HepG2 (cell line): ENCODE data around the gene KAT7.

ENCODE experiments used
- ATF2 ChIP-seq: sonication (generic); formaldehyde crosslinking; IDR thresholded peaks from 2 replicates; pipeline ENCODE4 v1.4.0; 2020; ENCODE audit warnings: missing genetic modification reagents
- BRCA1 ChIP-seq: sonication (generic); formaldehyde crosslinking; IDR thresholded peaks from 2 replicates; pipeline ENCODE4 v1.4.0; 2020; ENCODE audit warnings: missing genetic modification reagents
- KAT8 ChIP-seq: IDR thresholded peaks from 2 replicates; pipeline ENCODE4 v1.6.1; 2016; ENCODE audit warnings: missing genetic modification reagents, missing compliant biosample characterization
- NCOR1 ChIP-seq: fragments of 200-600 bp; sonication (generic); IDR thresholded peaks from 2 replicates; pipeline ENCODE4 v1.7.0; 2017; ENCODE audit warnings: antibody characterized with exemption, low read length, borderline replicate concordance
- NRL ChIP-seq: sonication (generic); formaldehyde crosslinking; IDR thresholded peaks from 2 replicates; pipeline ENCODE4 v1.5.0; 2020; ENCODE audit warnings: missing genetic modification reagents, mild to moderate bottlenecking, moderate library complexity, borderline replicate concordance
- POLR2A ChIP-seq, 2 experiments: IDR thresholded peaks; 2 replicates each; pipeline ENCODE4 v1.6.1; 2011; ENCODE audit warnings: low read depth in 2 of 2, low read length in 2 of 2, mild to moderate bottlenecking in 1 of 2, moderate library complexity in 1 of 2; ENCODE audit not compliant: insufficient read depth in 1 of 2
- RAD21 ChIP-seq: fragments of 450-650 bp; formaldehyde crosslinking; IDR thresholded peaks from 2 replicates; pipeline ENCODE4 v1.5.0; 2020; ENCODE audit warnings: mild to moderate bottlenecking
- THRA ChIP-seq: sonication (generic); formaldehyde crosslinking; IDR thresholded peaks from 2 replicates; pipeline ENCODE4 v1.4.0; 2020; ENCODE audit warnings: missing genetic modification reagents, borderline replicate concordance
- ZNF124 ChIP-seq: sonication (generic); formaldehyde crosslinking; IDR thresholded peaks from 2 replicates; pipeline ENCODE4 v1.4.0; 2020; ENCODE audit warnings: missing genetic modification reagents
- TF ChIP-seq, protein P1 (sequence below): sonication (generic); formaldehyde crosslinking; IDR thresholded peaks from 2 replicates; pipeline ENCODE4 v1.5.1; 2020; ENCODE audit warnings: mild to moderate bottlenecking, missing genetic modification reagents, moderate library complexity
- TF ChIP-seq, protein P2 (sequence below): sonication (generic); formaldehyde crosslinking; IDR thresholded peaks from 2 replicates; pipeline ENCODE4 v1.4.0; 2020; ENCODE audit warnings: missing genetic modification reagents
- TF ChIP-seq, protein P3 (sequence below): sonication (generic); formaldehyde crosslinking; IDR thresholded peaks from 2 replicates; pipeline ENCODE4 v1.5.0; 2020; ENCODE audit warnings: mild to moderate bottlenecking, missing genetic modification reagents, moderate library complexity

DNA sequence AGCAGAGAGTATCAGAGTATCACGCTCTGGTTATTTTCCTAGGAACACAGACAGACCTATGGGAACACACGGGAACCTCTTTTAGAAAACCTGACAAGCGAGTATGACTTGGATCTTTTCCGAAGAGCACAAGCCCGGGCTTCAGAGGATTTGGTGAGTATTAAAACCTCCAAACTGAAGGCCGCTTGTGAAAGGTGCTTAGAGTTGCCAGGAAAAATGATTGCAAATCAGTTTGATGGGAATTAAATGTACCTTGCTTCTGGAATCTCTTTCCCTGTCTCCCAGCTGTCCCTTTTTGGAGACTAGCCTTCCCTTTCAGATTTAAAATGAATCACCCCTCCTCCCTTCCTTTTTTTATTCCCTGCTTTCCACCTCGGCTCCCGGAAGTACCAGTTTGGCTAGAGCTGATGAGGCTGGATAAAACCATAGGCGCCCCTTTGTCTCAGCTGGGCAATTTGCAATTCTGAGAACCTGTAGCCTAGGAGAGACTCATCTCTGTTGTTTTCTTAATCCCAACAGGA, 27.3 kb downstream of the KAT7 start:
- TF ChIP-seq RAD21 (CRISPR knock-in tag) = no peak
- TF ChIP-seq BRCA1 (CRISPR knock-in tag) = no peak
- TF ChIP-seq, protein P1, sequence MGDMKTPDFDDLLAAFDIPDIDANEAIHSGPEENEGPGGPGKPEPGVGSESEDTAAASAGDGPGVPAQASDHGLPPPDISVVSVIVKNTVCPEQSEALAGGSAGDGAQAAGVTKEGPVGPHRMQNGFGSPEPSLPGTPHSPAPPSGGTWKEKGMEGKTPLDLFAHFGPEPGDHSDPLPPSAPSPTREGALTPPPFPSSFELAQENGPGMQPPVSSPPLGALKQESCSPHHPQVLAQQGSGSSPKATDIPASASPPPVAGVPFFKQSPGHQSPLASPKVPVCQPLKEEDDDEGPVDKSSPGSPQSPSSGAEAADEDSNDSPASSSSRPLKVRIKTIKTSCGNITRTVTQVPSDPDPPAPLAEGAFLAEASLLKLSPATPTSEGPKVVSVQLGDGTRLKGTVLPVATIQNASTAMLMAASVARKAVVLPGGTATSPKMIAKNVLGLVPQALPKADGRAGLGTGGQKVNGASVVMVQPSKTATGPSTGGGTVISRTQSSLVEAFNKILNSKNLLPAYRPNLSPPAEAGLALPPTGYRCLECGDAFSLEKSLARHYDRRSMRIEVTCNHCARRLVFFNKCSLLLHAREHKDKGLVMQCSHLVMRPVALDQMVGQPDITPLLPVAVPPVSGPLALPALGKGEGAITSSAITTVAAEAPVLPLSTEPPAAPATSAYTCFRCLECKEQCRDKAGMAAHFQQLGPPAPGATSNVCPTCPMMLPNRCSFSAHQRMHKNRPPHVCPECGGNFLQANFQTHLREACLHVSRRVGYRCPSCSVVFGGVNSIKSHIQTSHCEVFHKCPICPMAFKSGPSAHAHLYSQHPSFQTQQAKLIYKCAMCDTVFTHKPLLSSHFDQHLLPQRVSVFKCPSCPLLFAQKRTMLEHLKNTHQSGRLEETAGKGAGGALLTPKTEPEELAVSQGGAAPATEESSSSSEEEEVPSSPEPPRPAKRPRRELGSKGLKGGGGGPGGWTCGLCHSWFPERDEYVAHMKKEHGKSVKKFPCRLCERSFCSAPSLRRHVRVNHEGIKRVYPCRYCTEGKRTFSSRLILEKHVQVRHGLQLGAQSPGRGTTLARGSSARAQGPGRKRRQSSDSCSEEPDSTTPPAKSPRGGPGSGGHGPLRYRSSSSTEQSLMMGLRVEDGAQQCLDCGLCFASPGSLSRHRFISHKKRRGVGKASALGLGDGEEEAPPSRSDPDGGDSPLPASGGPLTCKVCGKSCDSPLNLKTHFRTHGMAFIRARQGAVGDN = no peak
- no peak for TF ChIP-seq NCOR1
- TF ChIP-seq ATF2 = no peak
- TF ChIP-seq, protein P2, sequence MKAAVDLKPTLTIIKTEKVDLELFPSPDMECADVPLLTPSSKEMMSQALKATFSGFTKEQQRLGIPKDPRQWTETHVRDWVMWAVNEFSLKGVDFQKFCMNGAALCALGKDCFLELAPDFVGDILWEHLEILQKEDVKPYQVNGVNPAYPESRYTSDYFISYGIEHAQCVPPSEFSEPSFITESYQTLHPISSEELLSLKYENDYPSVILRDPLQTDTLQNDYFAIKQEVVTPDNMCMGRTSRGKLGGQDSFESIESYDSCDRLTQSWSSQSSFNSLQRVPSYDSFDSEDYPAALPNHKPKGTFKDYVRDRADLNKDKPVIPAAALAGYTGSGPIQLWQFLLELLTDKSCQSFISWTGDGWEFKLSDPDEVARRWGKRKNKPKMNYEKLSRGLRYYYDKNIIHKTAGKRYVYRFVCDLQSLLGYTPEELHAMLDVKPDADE (CRISPR knock-in tag) = no peak
- TF ChIP-seq, protein P3, sequence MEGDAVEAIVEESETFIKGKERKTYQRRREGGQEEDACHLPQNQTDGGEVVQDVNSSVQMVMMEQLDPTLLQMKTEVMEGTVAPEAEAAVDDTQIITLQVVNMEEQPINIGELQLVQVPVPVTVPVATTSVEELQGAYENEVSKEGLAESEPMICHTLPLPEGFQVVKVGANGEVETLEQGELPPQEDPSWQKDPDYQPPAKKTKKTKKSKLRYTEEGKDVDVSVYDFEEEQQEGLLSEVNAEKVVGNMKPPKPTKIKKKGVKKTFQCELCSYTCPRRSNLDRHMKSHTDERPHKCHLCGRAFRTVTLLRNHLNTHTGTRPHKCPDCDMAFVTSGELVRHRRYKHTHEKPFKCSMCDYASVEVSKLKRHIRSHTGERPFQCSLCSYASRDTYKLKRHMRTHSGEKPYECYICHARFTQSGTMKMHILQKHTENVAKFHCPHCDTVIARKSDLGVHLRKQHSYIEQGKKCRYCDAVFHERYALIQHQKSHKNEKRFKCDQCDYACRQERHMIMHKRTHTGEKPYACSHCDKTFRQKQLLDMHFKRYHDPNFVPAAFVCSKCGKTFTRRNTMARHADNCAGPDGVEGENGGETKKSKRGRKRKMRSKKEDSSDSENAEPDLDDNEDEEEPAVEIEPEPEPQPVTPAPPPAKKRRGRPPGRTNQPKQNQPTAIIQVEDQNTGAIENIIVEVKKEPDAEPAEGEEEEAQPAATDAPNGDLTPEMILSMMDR (CRISPR knock-in tag) = no peak
- no peak for TF ChIP-seq THRA (CRISPR knock-in tag)
- TF ChIP-seq ZNF124 = no peak
- no peak for TF ChIP-seq KAT8
- TF ChIP-seq POLR2A (IDR thresholded peaks at IDR 0.05; ENCODE audit: insufficient read depth in 1 of 2, low read depth in 2 of 2, low read length in 2 of 2) = no peak
- no peak for TF ChIP-seq NRL (CRISPR knock-in tag)
